ENCODE results near the gene ITPA.

The ITPA gene

DNA sequence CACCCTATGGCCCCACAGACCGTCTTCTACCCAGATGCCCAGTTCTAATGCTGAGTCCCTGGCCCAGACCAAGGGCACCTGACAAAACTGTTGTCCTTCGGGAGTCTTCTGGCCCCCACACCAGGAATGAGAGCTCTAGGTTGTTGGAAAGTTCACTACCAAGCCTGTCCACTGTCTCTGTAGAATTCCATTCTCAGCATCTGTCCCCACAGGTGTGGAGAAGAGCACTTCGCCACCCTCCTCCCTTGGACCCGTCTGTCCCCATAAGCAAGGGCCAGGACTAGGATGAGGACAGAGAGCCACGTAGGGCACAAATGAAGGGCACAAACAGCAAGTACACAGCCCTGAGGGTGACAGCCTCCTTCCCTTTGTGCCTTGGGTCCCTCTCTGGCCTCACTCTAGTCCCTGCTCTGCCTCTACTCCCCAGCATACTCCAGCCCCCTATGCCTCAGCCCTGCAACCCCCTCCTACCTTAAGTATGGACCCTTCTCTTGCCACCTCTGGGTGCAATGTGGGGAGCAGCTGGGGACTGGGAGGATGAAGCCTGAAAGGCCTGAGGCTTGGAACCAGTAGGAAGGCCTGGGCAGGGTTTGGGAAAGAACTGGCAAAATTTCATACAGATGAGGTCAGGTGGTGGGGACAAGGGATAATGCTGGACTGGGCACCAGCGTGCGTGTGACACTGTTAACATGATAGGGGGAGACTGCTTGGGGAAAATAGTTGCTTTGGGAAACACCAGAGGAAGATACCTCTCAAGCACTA is 40.3 kb upstream of the ITPA start:
- H3K4me3 ChIP-seq (replicated peaks; ENCODE audit: low read depth, low read length), result no peak overlapping the region
- TF ChIP-seq, protein P1, sequence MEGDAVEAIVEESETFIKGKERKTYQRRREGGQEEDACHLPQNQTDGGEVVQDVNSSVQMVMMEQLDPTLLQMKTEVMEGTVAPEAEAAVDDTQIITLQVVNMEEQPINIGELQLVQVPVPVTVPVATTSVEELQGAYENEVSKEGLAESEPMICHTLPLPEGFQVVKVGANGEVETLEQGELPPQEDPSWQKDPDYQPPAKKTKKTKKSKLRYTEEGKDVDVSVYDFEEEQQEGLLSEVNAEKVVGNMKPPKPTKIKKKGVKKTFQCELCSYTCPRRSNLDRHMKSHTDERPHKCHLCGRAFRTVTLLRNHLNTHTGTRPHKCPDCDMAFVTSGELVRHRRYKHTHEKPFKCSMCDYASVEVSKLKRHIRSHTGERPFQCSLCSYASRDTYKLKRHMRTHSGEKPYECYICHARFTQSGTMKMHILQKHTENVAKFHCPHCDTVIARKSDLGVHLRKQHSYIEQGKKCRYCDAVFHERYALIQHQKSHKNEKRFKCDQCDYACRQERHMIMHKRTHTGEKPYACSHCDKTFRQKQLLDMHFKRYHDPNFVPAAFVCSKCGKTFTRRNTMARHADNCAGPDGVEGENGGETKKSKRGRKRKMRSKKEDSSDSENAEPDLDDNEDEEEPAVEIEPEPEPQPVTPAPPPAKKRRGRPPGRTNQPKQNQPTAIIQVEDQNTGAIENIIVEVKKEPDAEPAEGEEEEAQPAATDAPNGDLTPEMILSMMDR (IDR thresholded peaks at IDR 0.05; ENCODE audit: low read depth, low read length, missing control alignments), result no peak
- no peak for DNase-seq (ENCODE audit: extremely low read depth, low read depth)

DNA sequence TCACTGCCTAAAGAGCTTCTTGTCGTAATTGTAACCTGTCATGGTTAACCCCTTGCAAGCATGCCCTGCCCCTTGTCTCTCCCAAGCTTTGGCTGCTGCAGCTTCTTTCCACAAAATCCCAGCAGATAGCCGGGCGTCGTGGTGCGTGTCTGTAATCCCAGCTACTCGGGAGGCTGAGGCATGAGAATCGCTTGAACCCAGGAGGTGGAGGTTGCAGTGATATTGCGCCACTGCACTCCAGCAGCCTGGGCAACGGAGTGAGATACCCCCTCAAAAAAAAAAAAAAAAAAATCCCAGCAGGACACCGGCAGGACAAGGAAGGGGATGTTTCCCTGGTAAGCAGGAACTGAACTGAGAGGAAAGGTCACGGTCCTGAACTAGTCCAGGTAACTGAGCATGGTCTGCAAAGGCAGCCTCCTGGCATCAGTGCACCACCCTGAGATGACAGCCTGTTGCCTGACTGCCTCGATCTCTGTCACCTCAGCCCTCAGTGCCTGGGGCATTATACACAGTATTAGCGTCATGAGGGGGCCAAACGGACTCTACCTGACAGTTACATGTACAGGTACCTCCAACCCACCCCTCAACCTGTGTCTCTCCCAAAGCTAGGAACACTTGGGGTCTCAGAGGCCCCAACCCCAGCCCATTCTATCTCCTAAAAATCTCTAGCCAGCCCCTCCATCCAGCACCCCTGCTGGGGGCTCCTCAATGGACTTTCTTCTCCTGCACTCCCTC is 37.7 kb upstream of the ITPA start:
- no peak for DNase-seq (ENCODE audit: extremely low read depth, low read depth)
- no peak overlapping the region for H3K4me3 ChIP-seq (replicated peaks; ENCODE audit: low read depth, low read length)
- TF ChIP-seq, protein P1 (IDR thresholded peaks at IDR 0.05; ENCODE audit: low read depth, low read length, missing control alignments), result no peak

DNA sequence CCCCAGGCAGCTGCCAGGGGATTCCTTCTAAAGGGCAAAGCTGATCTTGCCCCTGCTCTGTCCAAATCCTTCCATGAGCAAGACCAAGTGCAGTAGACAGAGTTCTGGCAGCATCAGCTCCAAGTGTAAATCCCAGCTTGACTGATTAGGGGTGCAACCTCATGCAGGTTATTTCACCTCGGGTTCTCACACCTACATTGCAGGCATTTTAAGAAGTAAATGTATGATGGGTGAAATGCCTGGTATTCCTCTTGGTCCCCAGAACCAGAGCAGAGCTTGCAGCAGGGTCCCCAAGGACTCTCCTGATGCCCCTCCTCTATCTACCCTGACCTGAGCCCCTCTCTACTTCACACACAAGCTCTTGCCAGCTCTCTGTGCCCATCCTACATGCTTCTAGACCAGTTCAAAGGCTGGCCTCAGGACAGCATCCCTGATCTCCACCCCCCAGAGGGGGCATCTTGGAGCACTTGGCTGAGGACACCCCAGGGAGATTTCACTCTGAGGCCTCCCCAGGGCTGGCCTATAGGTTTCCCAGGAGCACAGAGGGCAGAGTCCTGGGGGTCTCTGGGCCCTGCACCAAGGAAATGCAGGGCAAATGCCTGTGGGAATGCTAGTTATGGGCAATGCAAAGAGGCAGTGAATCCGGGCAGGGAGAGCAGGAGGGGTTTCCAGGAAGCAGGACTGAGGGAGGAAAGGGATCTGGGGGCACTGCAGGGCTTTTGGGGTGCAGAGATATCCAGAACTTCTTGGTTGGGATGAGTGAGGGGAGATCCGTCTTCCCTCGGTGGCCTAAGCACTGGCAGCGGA is 37.0 kb upstream of the ITPA start:
- DNase-seq (ENCODE audit: extremely low read depth, low read depth), result no peak
- peak overlapping the region; percentile 56 for H3K4me3 ChIP-seq (replicated peaks; ENCODE audit: low read depth, low read length)
- TF ChIP-seq, protein P1 (IDR thresholded peaks at IDR 0.05; ENCODE audit: low read depth, low read length, missing control alignments), result no peak

DNA sequence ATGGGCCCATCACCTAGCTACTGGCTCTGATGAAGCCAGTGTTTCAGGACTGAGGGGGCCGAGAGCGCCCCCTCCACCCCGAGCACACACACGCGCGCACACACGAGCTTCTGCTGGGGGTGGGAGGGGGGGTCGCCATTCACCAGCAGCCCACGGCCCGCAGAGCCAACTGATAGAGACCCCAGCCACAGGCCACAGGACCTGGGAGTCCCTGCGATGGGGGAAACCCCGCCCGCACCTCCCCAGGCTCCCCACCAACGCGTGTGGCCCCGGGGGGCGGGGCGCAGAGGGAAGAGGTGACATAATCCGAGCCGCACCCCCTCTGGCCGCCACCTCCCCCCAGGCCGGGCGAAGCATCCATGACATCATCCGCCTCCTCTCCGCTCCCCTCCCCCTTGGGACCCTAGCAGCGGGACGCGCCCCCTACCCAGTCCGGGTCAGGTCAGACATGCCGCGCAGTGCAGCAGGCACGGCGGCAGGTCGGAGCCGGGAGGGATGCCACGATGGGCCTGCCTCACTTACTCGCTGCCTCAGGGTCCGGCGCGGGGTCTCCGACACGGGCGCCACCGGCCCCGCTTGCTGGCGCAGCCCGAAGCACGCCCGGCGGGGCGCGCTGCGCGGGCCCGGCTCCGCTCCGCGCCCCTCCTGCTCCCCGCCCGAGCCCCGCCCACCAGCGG is 36.2 kb upstream of the ITPA start, which contains the start of gene LZTS3:
Gene LZTS3 (minus strand): TSS at position 617 of the 677 bp plus-strand sequence. CDS start 6,386 bp downstream, outside the sequence.
- peak within 1 kb of the TSS; percentile 56 for H3K4me3 ChIP-seq (replicated peaks; ENCODE audit: low read depth, low read length)
- TF ChIP-seq, protein P1 (IDR thresholded peaks at IDR 0.05; ENCODE audit: low read depth, low read length, missing control alignments), result no peak
- DNase-seq (ENCODE audit: extremely low read depth, low read depth), result no peak

GRCh38 chr20:3173610-3174441 is 35.5 kb upstream of the ITPA start:
- TF ChIP-seq, protein P1 (IDR thresholded peaks at IDR 0.05; ENCODE audit: low read depth, low read length, missing control alignments), result no peak
- no peak for DNase-seq (ENCODE audit: extremely low read depth, low read depth)

More at GRCh38 chr20:3173610-3174441, 35.5 kb upstream of the ITPA start:
- H3K4me3 ChIP-seq (replicated peaks; ENCODE audit: low read depth, low read length), result peak overlapping the region; percentile 56
